HCT116 (cell line): ENCODE data around the gene ABR. TPM values are rescaled to one million over a fixed set of nuclear protein-coding genes. Genes with fewer than 3 reads are reported as not detected.

Experiments
- ATAC-seq: fragments of 200-7000 bp; cut with Tn5 transposase; 2 replicates; pipeline ENCODE4 v1.9.1; 2020; ENCODE audit warnings: mild to moderate bottlenecking, moderate library complexity
- BruUV-seq: library from RNA; stranded (reverse); fragments of 400-500 nt; replicated peaks from 2 replicates; lab custom pipeline; 2021; lab: Mats Ljungman, UMichigan
- CTCF ChIA-PET: fragments of 300-600 bp; sonication (Branson Sonifier 250); formaldehyde crosslinking; loops from one replicate; lab custom pipeline; 2021; ENCODE audit warnings: antibody characterized with exemption; lab: Charles Lee
- POLR2A ChIA-PET: fragments of 300-600, 350-600 bp; sonication (Branson Sonifier 250); formaldehyde crosslinking; loops from one replicate; lab custom pipeline; 2021; ENCODE audit warnings: antibody characterized with exemption; lab: Charles Lee
- RAD21 ChIA-PET, 2 experiments: fragments of 300-600 bp; sonication (Branson Sonifier 250); formaldehyde crosslinking; loops; one replicate each; lab custom pipeline; 2023; ENCODE audit warnings: low total read pairs in 2 of 2; ENCODE audit not compliant: uncharacterized antibody in 2 of 2, unreplicated experiment in 2 of 2, low non-redundant PET in 1 of 2; lab: Charles Lee
- DNase-seq: peaks from one replicate; pipeline ENCODE4 v3.0.0-alpha.2; 2010; ENCODE audit warnings: low read depth, low spot score
- H2AFZ ChIP-seq: fragments of 200-600 bp; shearing (Covaris generic), sonication (generic); 2 replicates; pipeline ENCODE4 v1.6.1; 2017; ENCODE audit warnings: low read depth, mixed run types, mixed read lengths, antibody characterized with exemption, low read length; ENCODE audit not compliant: poor library complexity, severe bottlenecking
- H3K27ac ChIP-seq: 2 replicates; pipeline ENCODE4 v1.5.1; 2012; ENCODE audit warnings: low read depth, low read length
- H3K27me3 ChIP-seq: fragments of 200-600 bp; sonication (generic); 2 replicates; pipeline ENCODE4 v1.6.1; 2016; ENCODE audit warnings: mixed run types, low read length, mixed read lengths; ENCODE audit not compliant: insufficient read depth
- H3K36me3 ChIP-seq, 2 experiments: fragments of 200-500 bp in 1 of 2; fragments of 200-600 bp in 1 of 2; sonication (Bioruptor generic) in 1 of 2; sonication (generic) in 1 of 2; 2 replicates each; pipeline versions ENCODE4 v1.5.1 to v1.6.1; 2014 to 2016; ENCODE audit warnings: low read length in 2 of 2, inconsistent platforms in 1 of 2, mixed read lengths in 1 of 2, mixed run types in 1 of 2; ENCODE audit not compliant: insufficient read depth in 2 of 2, control insufficient read depth in 1 of 2
- H3K4me1 ChIP-seq, 2 experiments: fragments of 200-600 bp in 1 of 2; sonication (generic) in 1 of 2; 2 replicates each; pipeline versions ENCODE4 v1.5.1 to v1.6.1; 2012 to 2017; ENCODE audit warnings: low read length in 2 of 2, inconsistent platforms in 1 of 2, mild to moderate bottlenecking in 1 of 2, mixed read lengths in 1 of 2, mixed run types in 1 of 2, moderate library complexity in 1 of 2; ENCODE audit not compliant: insufficient read depth in 2 of 2, control insufficient read depth in 1 of 2
- H3K4me2 ChIP-seq: fragments of 200-600 bp; sonication (generic); 2 replicates; pipeline ENCODE4 v1.6.1; 2017; ENCODE audit warnings: mixed run types, low read length, mixed read lengths
- H3K4me3 ChIP-seq, 2 experiments: fragments of 200-600 bp in 1 of 2; sonication (generic) in 1 of 2; replicated peaks in 1 of 2; 2 replicates each; pipeline ENCODE4 v1.5.1; 2011 to 2016; ENCODE audit warnings: low read length in 2 of 2, control low read depth in 1 of 2, low read depth in 1 of 2, mild to moderate bottlenecking in 1 of 2, mixed read lengths in 1 of 2, mixed run types in 1 of 2
- H3K79me2 ChIP-seq: fragments of 200-600 bp; sonication (generic); 2 replicates; pipeline ENCODE4 v1.6.1; 2017; ENCODE audit warnings: mild to moderate bottlenecking, mixed run types, low read length, moderate library complexity, mixed read lengths; ENCODE audit not compliant: insufficient read depth
- H3K9ac ChIP-seq: fragments of 200-600 bp; sonication (generic); 2 replicates; pipeline ENCODE4 v1.6.1; 2016; ENCODE audit warnings: low read length, mixed read lengths
- H3K9me2 ChIP-seq: fragments of 200-600 bp; sonication (generic), shearing (Covaris generic); 2 replicates; pipeline ENCODE4 v1.6.1; 2017; ENCODE audit warnings: mixed run types, mild to moderate bottlenecking, moderate library complexity; ENCODE audit not compliant: insufficient read depth
- H3K9me3 ChIP-seq, 2 experiments: fragments of 200-500 bp in 1 of 2; fragments of 200-600 bp in 1 of 2; sonication (Bioruptor generic) in 1 of 2; sonication (generic) in 1 of 2; 2 replicates each; pipeline ENCODE4 v1.6.1; 2014 to 2017; ENCODE audit warnings: low read length in 2 of 2, mixed read lengths in 2 of 2, inconsistent platforms in 1 of 2, low read depth in 1 of 2, mild to moderate bottlenecking in 1 of 2, mixed run types in 1 of 2, moderate library complexity in 1 of 2; ENCODE audit not compliant: control insufficient read depth in 1 of 2, insufficient read depth in 1 of 2
- H4K20me1 ChIP-seq: fragments of 200-600 bp; sonication (generic), shearing (Covaris generic); 2 replicates; pipeline ENCODE4 v1.6.1; 2017; ENCODE audit warnings: mixed run types, mild to moderate bottlenecking, moderate library complexity; ENCODE audit not compliant: insufficient read depth
- ATF3 ChIP-seq: IDR thresholded peaks from 2 replicates; pipeline ENCODE4 v1.6.1; 2012
- CBX3 ChIP-seq: IDR thresholded peaks from 2 replicates; pipeline ENCODE4 v1.6.1; 2012; ENCODE audit warnings: low read depth
- CEBPB ChIP-seq: IDR thresholded peaks from 2 replicates; pipeline ENCODE4 v1.6.1; 2012; ENCODE audit warnings: low read depth
- EGR1 ChIP-seq: IDR thresholded peaks from 2 replicates; pipeline ENCODE4 v1.6.1; 2012; ENCODE audit warnings: low read depth
- ELF1 ChIP-seq: IDR thresholded peaks from 2 replicates; pipeline ENCODE4 v1.6.1; 2012; ENCODE audit warnings: low read depth, borderline replicate concordance
- EZH2 ChIP-seq: fragments of 200-600 bp; sonication (generic); IDR thresholded peaks from 2 replicates; pipeline ENCODE4 v1.6.1; 2017; ENCODE audit warnings: antibody characterized with exemption, mixed run types
- EZH2phosphoT487 ChIP-seq: fragments of 200-600 bp; IDR thresholded peaks from 2 replicates; pipeline ENCODE4 v1.6.1; 2018; ENCODE audit warnings: antibody characterized with exemption, borderline replicate concordance
- FOSL1 ChIP-seq: IDR thresholded peaks from 2 replicates; pipeline ENCODE4 v1.6.1; 2012; ENCODE audit warnings: low read depth
- JUND ChIP-seq: IDR thresholded peaks from 2 replicates; pipeline ENCODE4 v1.6.1; 2012
- MAX ChIP-seq: IDR thresholded peaks from 2 replicates; pipeline ENCODE4 v1.6.1; 2012
- POLR2A ChIP-seq: IDR thresholded peaks from 2 replicates; pipeline ENCODE4 v1.7.0; 2011; ENCODE audit warnings: borderline replicate concordance; ENCODE audit not compliant: insufficient read depth, insufficient read length; ENCODE audit errors: extremely low read depth
- POLR2AphosphoS5 ChIP-seq: IDR thresholded peaks from 2 replicates; pipeline ENCODE4 v1.6.1; 2011; ENCODE audit warnings: mild to moderate bottlenecking, low read depth, low read length, moderate library complexity
- RAD21 ChIP-seq: IDR thresholded peaks from 2 replicates; pipeline ENCODE4 v1.6.1; 2012; ENCODE audit warnings: low read depth, mild to moderate bottlenecking
- REST ChIP-seq: IDR thresholded peaks from 2 replicates; pipeline ENCODE4 v1.6.1; 2012; ENCODE audit warnings: low read depth
- SIN3A ChIP-seq: IDR thresholded peaks from 2 replicates; pipeline ENCODE4 v1.6.1; 2012; ENCODE audit warnings: low read depth
- TCF7L2 ChIP-seq: IDR thresholded peaks from 2 replicates; pipeline ENCODE4 v1.7.0; 2011; ENCODE audit warnings: borderline replicate concordance, inconsistent platforms; ENCODE audit not compliant: insufficient read depth, insufficient read length; ENCODE audit errors: extremely low read depth
- YY1 ChIP-seq: IDR thresholded peaks from 2 replicates; pipeline ENCODE4 v1.6.1; 2011; ENCODE audit warnings: low read length, low read depth, moderate library complexity, mild to moderate bottlenecking; ENCODE audit not compliant: insufficient replicate concordance; ENCODE audit errors: extremely low read depth
- ZBTB33 ChIP-seq: IDR thresholded peaks from 2 replicates; pipeline ENCODE4 v1.6.1; 2011; ENCODE audit warnings: mild to moderate bottlenecking, low read length, moderate library complexity; ENCODE audit not compliant: insufficient replicate concordance; ENCODE audit errors: extremely low read depth
- ZFX ChIP-seq: fragments of 450-650 bp; IDR thresholded peaks from 2 replicates; pipeline ENCODE4 v1.6.1; 2017
- ZNF274 ChIP-seq: fragments of 200-500 bp; sonication (Bioruptor generic); IDR thresholded peaks from 2 replicates; pipeline ENCODE4 v1.6.1; 2014; ENCODE audit warnings: mild to moderate bottlenecking, low read depth, low read length, inconsistent platforms
- intact Hi-C: fragments of 100-400 bp; cut with micrococcal nuclease; formaldehyde crosslinking; loops from 2 replicates; pipeline ENCODE4 v1.10.0; 2022
- total RNA-seq: library from RNA; stranded (reverse); gene quantifications from one replicate; pipeline ENCODE4 v1.2.1, GENCODE V29; 2021; ENCODE audit not compliant: unreplicated experiment

The ABR gene
- total RNA-seq, 1 experiment from 2014 or later = 58.5 TPM

GRCh38 chr17:964876-965275 lies 214.9 kb downstream of the ABR start:
- no peak for ATAC-seq
- peaks cover 95% of the 10 kb centered on the region for H3K79me2 ChIP-seq

More at GRCh38 chr17:964876-965275, 214.9 kb downstream of the ABR start:
- Histone ChIP-seq H3K9ac (no peak overlapping the region), H3K4me1 (peaks cover 39 to 80% of the 10 kb centered on the region in 2 experiments), H2AFZ (no peak overlapping the region), H3K4me2 (no peak overlapping the region), H3K9me2 (no peaks in the 10 kb centered on the region), H3K4me3 (no peak overlapping the region), H3K36me3 (0 out of 4 replicates have a peak, but pooled peaks cover 0 to 4% of the 10 kb centered on the region in 2 experiments), H4K20me1 (no peaks in the 10 kb centered on the region), H3K27ac (no peak overlapping the region), H3K9me3 (no peaks in the 10 kb centered on the region), H3K27me3 (no peaks in the 10 kb centered on the region)
- intact Hi-C loops = no loop called here
- BruUV-seq = no TSS peak
- ChIA-PET POLR2A (no interaction called here), CTCF (no interaction called here), RAD21 (no interaction called here)
- TF ChIP-seq ELF1 (no peak), MAX (no peak), POLR2A (no peak), YY1 (no peak), CEBPB (no peak), ZBTB33 (no peak), EGR1 (no peak), CBX3 (no peak), REST (no peak), EZH2phosphoT487 (no peak), RAD21 (no peak), ZFX (no peak), EZH2 (no peak), JUND (no peak), ZNF274 (no peak), TCF7L2 (no peak), SIN3A (no peak), POLR2AphosphoS5 (no peak), ATF3 (no peak), FOSL1 (no peak)
- DNase-seq = no peak
